Measurements from ENCODE around the gene COX18.

COX18 gene

GRCh38 chr4:73051625-73052024 is 17.9 kb downstream of the COX18 start:
- no peak for DNase-seq

GRCh38 chr4:73045879-73046278 is 23.6 kb downstream of the COX18 start:
- no peak for DNase-seq

- DNase-seq: no peak
These were observed 32.5 kb downstream of the COX18 start for GRCh38 chr4:73037057-73037456.

- DNase-seq: no peak
These were observed 33.4 kb downstream of the COX18 start for GRCh38 chr4:73036123-73036522.

GRCh38 chr4:73034896-73035295 is 34.6 kb downstream of the COX18 start:
- no peak for DNase-seq

- DNase-seq: no peak
These were observed 40.9 kb downstream of the COX18 start for GRCh38 chr4:73028621-73029020.

- no peak for DNase-seq
These were observed 47.9 kb downstream of the COX18 start for GRCh38 chr4:73021634-73022033.

GRCh38 chr4:73019462-73020047 is 50.0 kb downstream of the COX18 start:
- peak; percentile 19 for DNase-seq

GRCh38 chr4:73018595-73018994 is 50.9 kb downstream of the COX18 start:
- no peak for DNase-seq

GRCh38 chr4:73013310-73013709 is 56.2 kb downstream of the COX18 start:
- DNase-seq: no peak

- no peak for DNase-seq
These were observed 56.8 kb downstream of the COX18 start for GRCh38 chr4:73012673-73013072.

- no peak for DNase-seq
These were observed 57.9 kb downstream of the COX18 start for GRCh38 chr4:73011629-73011985.

- no peak for DNase-seq
These were observed 58.5 kb downstream of the COX18 start for GRCh38 chr4:73010789-73011628.

- DNase-seq: no peak
These were observed 61.9 kb downstream of the COX18 start for GRCh38 chr4:73007526-73008100.

GRCh38 chr4:73006286-73006990 is 63.1 kb downstream of the COX18 start:
- no peak for DNase-seq

GRCh38 chr4:73005514-73005913 is 64.0 kb downstream of the COX18 start:
- DNase-seq: no peak

Data from NCI-H2029 treated with DMSO at 0.1 percent for 48 hours (cell line).